DOHH2 (cell line): ENCODE results near the gene PEX3.

ENCODE experiments used
- CTCF ChIP-seq: fragments of 200-600 bp; sonication (generic); IDR thresholded peaks from one replicate; pipeline ENCODE4 v1.5.1; 2014; ENCODE audit warnings: antibody characterized with exemption, mild to moderate bottlenecking, low read depth, low read length; ENCODE audit not compliant: poor library complexity, severe bottlenecking
- EZH2phosphoT487 ChIP-seq: fragments of 200-600 bp; sonication (generic); IDR thresholded peaks from 2 replicates; pipeline ENCODE4 v1.6.1; 2017; ENCODE audit warnings: borderline replicate concordance, mild to moderate bottlenecking, antibody characterized with exemption, low read length, moderate library complexity, mixed read lengths

GRCh38 chr6:143471822-143472221 is 21.2 kb downstream of the PEX3 start:
- TF ChIP-seq EZH2phosphoT487, result no peak
- TF ChIP-seq CTCF, result no peak
